Measurements from ENCODE around the gene TERF2IP. TPM values are rescaled to one million over a fixed set of nuclear protein-coding genes. Genes with fewer than 3 reads are reported as not detected.

Gene TERF2IP
- total RNA-seq, 1 experiment from 2014 or later, result 48.5 TPM

GRCh38 chr16:75653922-75654321 lies 6.3 kb downstream of the TERF2IP start:
- no peaks in the 10 kb centered on the region for H3K27me3 ChIP-seq (replicated peaks; ENCODE audit: insufficient read depth, low read depth, low read length, poor library complexity)
- peaks cover 17% of the 10 kb centered on the region for H3K4me1 ChIP-seq (ENCODE audit: insufficient read depth, low read length, poor library complexity, severe bottlenecking)
- no TSS peak for BruUV-seq (replicated peaks)
- intact Hi-C loops (cut with micrococcal nuclease; ENCODE audit: unreplicated experiment), result no loop called here
- no peak overlapping the region for H3K27ac ChIP-seq (ENCODE audit: low read depth, low read length, poor library complexity, severe bottlenecking)
- ChIA-PET POLR2A (ENCODE audit: low non-redundant PET) (no interaction called here), CTCF (no interaction called here)
- TF ChIP-seq EZH2 (IDR thresholded peaks at IDR 0.05; ENCODE audit: borderline replicate concordance, low read depth, low read length, poor library complexity, severe bottlenecking) (no peak), CTCF (conservative IDR thresholded peaks at IDR 0.05; ENCODE audit: low read depth, low read length) (no peak)
- H3K4me3 ChIP-seq (ENCODE audit: low read depth, low read length, poor library complexity, severe bottlenecking), result no peak overlapping the region
- H3K36me3 ChIP-seq (ENCODE audit: insufficient read depth, low read length, poor library complexity, severe bottlenecking), result peaks cover 49% of the 10 kb centered on the region
- H3K9me3 ChIP-seq (ENCODE audit: low read depth, low read length, poor library complexity, severe bottlenecking), result no peaks in the 10 kb centered on the region
- no peak for DNase-seq (ENCODE audit: low spot score)

GRCh38 chr16:75658175-75658574 lies 10.6 kb downstream of the TERF2IP start:
- Histone ChIP-seq H3K9me3 (ENCODE audit: low read depth, low read length, poor library complexity, severe bottlenecking) (no peaks in the 10 kb centered on the region), H3K4me1 (ENCODE audit: insufficient read depth, low read length, poor library complexity, severe bottlenecking) (no peaks in the 10 kb centered on the region), H3K4me3 (ENCODE audit: low read depth, low read length, poor library complexity, severe bottlenecking) (no peak overlapping the region), H3K27me3 (replicated peaks; ENCODE audit: insufficient read depth, low read depth, low read length, poor library complexity) (no peaks in the 10 kb centered on the region), H3K27ac (ENCODE audit: low read depth, low read length, poor library complexity, severe bottlenecking) (no peak overlapping the region), H3K36me3 (ENCODE audit: insufficient read depth, low read length, poor library complexity, severe bottlenecking) (peaks cover 49% of the 10 kb centered on the region)
- TF ChIP-seq EZH2 (IDR thresholded peaks at IDR 0.05; ENCODE audit: borderline replicate concordance, low read depth, low read length, poor library complexity, severe bottlenecking) (no peak), CTCF (conservative IDR thresholded peaks at IDR 0.05; ENCODE audit: low read depth, low read length) (no peak)
- no TSS peak for BruUV-seq (replicated peaks)
- ChIA-PET POLR2A (ENCODE audit: low non-redundant PET) (no interaction called here), CTCF (no interaction called here)
- DNase-seq (ENCODE audit: low spot score), result no peak
- intact Hi-C loops (cut with micrococcal nuclease; ENCODE audit: unreplicated experiment), result no loop called here

- Histone ChIP-seq H3K9me3 (ENCODE audit: low read depth, low read length, poor library complexity, severe bottlenecking) (no peaks in the 10 kb centered on the region), H3K36me3 (ENCODE audit: insufficient read depth, low read length, poor library complexity, severe bottlenecking) (peaks cover 35% of the 10 kb centered on the region), H3K27ac (ENCODE audit: low read depth, low read length, poor library complexity, severe bottlenecking) (no peak overlapping the region), H3K4me3 (ENCODE audit: low read depth, low read length, poor library complexity, severe bottlenecking) (no peak overlapping the region), H3K27me3 (replicated peaks; ENCODE audit: insufficient read depth, low read depth, low read length, poor library complexity) (no peaks in the 10 kb centered on the region), H3K4me1 (ENCODE audit: insufficient read depth, low read length, poor library complexity, severe bottlenecking) (no peaks in the 10 kb centered on the region)
- intact Hi-C loops (cut with micrococcal nuclease; ENCODE audit: unreplicated experiment), result no loop called here
- BruUV-seq (replicated peaks), result no TSS peak
- DNase-seq (ENCODE audit: low spot score), result no peak
- POLR2A ChIA-PET (ENCODE audit: low non-redundant PET), result no interaction called here
- CTCF ChIA-PET, result no interaction called here
- TF ChIP-seq EZH2 (IDR thresholded peaks at IDR 0.05; ENCODE audit: borderline replicate concordance, low read depth, low read length, poor library complexity, severe bottlenecking), result no peak
- TF ChIP-seq CTCF (conservative IDR thresholded peaks at IDR 0.05; ENCODE audit: low read depth, low read length), result no peak
Observed at GRCh38 chr16:75660321-75660720, 12.7 kb downstream of the TERF2IP start.

All from A673 (cell line).